SK-N-SH (cell line): ENCODE data around the gene SH3PXD2A. TPM values are rescaled to one million over a fixed set of nuclear protein-coding genes. Genes with fewer than 3 reads are reported as not detected.

ENCODE experiments used
- CTCF ChIA-PET: fragments of 300-600, 350-600 bp; formaldehyde crosslinking; extraction: SDS; loops from one replicate; lab custom pipeline; 2021; lab: Yijun Ruan, JAX
- POLR2A ChIA-PET: fragments of 350-600 bp; sonication (Branson Sonifier 250); formaldehyde crosslinking; extraction: SDS; loops from one replicate; lab custom pipeline; 2020; ENCODE audit warnings: antibody characterized with exemption, inconsistent platforms; lab: Yijun Ruan, JAX
- DNase-seq: peaks from one replicate; pipeline ENCODE4 v3.0.0; 2012
- H2AFZ ChIP-seq: fragments of 200-600 bp; sonication (generic); 2 replicates; pipeline ENCODE4 v1.8.1; 2016; ENCODE audit warnings: antibody characterized with exemption, mild to moderate bottlenecking, low read depth
- H3F3A ChIP-seq: fragments of 200-600 bp; sonication (generic); replicated peaks from 2 replicates; pipeline ENCODE3; 2016; ENCODE audit warnings: antibody characterized with exemption, mild to moderate bottlenecking; ENCODE audit not compliant: insufficient read depth
- H3K27ac ChIP-seq, 2 experiments: fragments of 200-500 bp in 1 of 2; fragments of 200-600 bp in 1 of 2; sonication (Bioruptor generic) in 1 of 2; sonication (generic), shearing (Covaris generic) in 1 of 2; 2 replicates each; pipeline versions ENCODE4 v1.5.1 to v1.6.1; 2014 to 2016; ENCODE audit warnings: low read depth in 2 of 2, inconsistent platforms in 1 of 2, low read length in 1 of 2, mild to moderate bottlenecking in 1 of 2, mixed read lengths in 1 of 2
- H3K27me3 ChIP-seq: fragments of 200-600 bp; sonication (generic), shearing (Covaris generic); 2 replicates; pipeline ENCODE4 v1.6.1; 2016; ENCODE audit warnings: mixed run types; ENCODE audit not compliant: insufficient read depth
- H3K36me3 ChIP-seq, 2 experiments: fragments of 200-500 bp in 1 of 2; fragments of 200-600 bp in 1 of 2; sonication (Bioruptor generic) in 1 of 2; sonication (generic) in 1 of 2; replicated peaks in 1 of 2; 2 replicates each; pipeline versions ENCODE3 to v1.5.1; 2014 to 2016; ENCODE audit warnings: low read length in 1 of 2, mild to moderate bottlenecking in 1 of 2; ENCODE audit not compliant: insufficient read depth in 2 of 2, control insufficient read depth in 1 of 2
- H3K4me1 ChIP-seq, 2 experiments: fragments of 200-500 bp in 1 of 2; fragments of 200-600 bp in 1 of 2; sonication (Bioruptor generic) in 1 of 2; sonication (generic), shearing (Covaris generic) in 1 of 2; 2 replicates each; pipeline versions ENCODE4 v1.5.1 to v1.6.1; 2014 to 2016; ENCODE audit warnings: low read depth in 1 of 2, low read length in 1 of 2, mixed run types in 1 of 2; ENCODE audit not compliant: insufficient read depth in 2 of 2, control insufficient read depth in 1 of 2
- H3K4me2 ChIP-seq: fragments of 200-600 bp; sonication (generic), shearing (Covaris generic); 2 replicates; pipeline ENCODE4 v1.6.1; 2017; ENCODE audit warnings: mixed run types
- H3K4me3 ChIP-seq, 2 experiments: fragments of 200-500 bp in 1 of 2; fragments of 200-600 bp in 1 of 2; sonication (Bioruptor generic) in 1 of 2; sonication (generic), shearing (Covaris generic) in 1 of 2; 2 replicates each; pipeline versions ENCODE4 v1.5.1 to v1.8.1; 2014 to 2016; ENCODE audit warnings: low read depth in 2 of 2, inconsistent platforms in 1 of 2, low read length in 1 of 2, mild to moderate bottlenecking in 1 of 2, mixed read lengths in 1 of 2, moderate library complexity in 1 of 2
- H3K79me2 ChIP-seq: fragments of 200-600 bp; sonication (generic); 2 replicates; pipeline ENCODE4 v1.8.1; 2017; ENCODE audit warnings: mild to moderate bottlenecking; ENCODE audit not compliant: insufficient read depth
- H3K9ac ChIP-seq: fragments of 200-600 bp; sonication (generic); 2 replicates; pipeline ENCODE4 v1.6.1; 2017; ENCODE audit warnings: mixed run types
- H3K9me2 ChIP-seq: fragments of 200-600 bp; sonication (generic); 2 replicates; pipeline ENCODE4 v1.6.1; 2017; ENCODE audit warnings: mixed run types
- H3K9me3 ChIP-seq: fragments of 200-600 bp; sonication (generic); 2 replicates; pipeline ENCODE4 v1.6.1; 2017; ENCODE audit warnings: mixed run types, mild to moderate bottlenecking, moderate library complexity
- H4K20me1 ChIP-seq: fragments of 200-600 bp; sonication (generic); 2 replicates; pipeline ENCODE4 v1.6.1; 2017; ENCODE audit warnings: mild to moderate bottlenecking, mixed run types; ENCODE audit not compliant: insufficient read depth
- ELF1 ChIP-seq: IDR thresholded peaks from 2 replicates; pipeline ENCODE4 v1.4.0; 2012
- EP300 ChIP-seq, 2 experiments: IDR thresholded peaks; 2 replicates each; pipeline versions ENCODE4 v1.4.0 to v1.6.1; 2012; ENCODE audit warnings: borderline replicate concordance in 1 of 2, low read depth in 1 of 2, low read length in 1 of 2
- EZH2phosphoT487 ChIP-seq: fragments of 200-600 bp; sonication (generic); IDR thresholded peaks from 2 replicates; pipeline ENCODE4 v1.6.1; 2017; ENCODE audit warnings: low read depth, mixed run types, mild to moderate bottlenecking, antibody characterized with exemption, moderate library complexity, borderline replicate concordance
- FOXJ3 ChIP-seq: sonication (generic); formaldehyde crosslinking; IDR thresholded peaks from 2 replicates; pipeline ENCODE4 v1.5.1; 2020; ENCODE audit warnings: mild to moderate bottlenecking, missing genetic modification reagents
- FOXM1 ChIP-seq: IDR thresholded peaks from 2 replicates; pipeline ENCODE4 v1.4.0; 2012; ENCODE audit warnings: low read depth, mild to moderate bottlenecking
- GATA2 ChIP-seq: sonication (generic); formaldehyde crosslinking; IDR thresholded peaks from 2 replicates; pipeline ENCODE4 v1.5.0; 2020; ENCODE audit warnings: mild to moderate bottlenecking, missing genetic modification reagents
- MEF2A ChIP-seq: IDR thresholded peaks from 2 replicates; pipeline ENCODE4 v1.4.0; 2012; ENCODE audit warnings: low read depth, borderline replicate concordance
- MXI1 ChIP-seq: IDR thresholded peaks from 2 replicates; pipeline ENCODE4 v1.6.1; 2012; ENCODE audit warnings: mild to moderate bottlenecking, low read depth, low read length, improper control_type of control experiment
- NFIC ChIP-seq: IDR thresholded peaks from 2 replicates; pipeline ENCODE4 v1.4.0; 2012; ENCODE audit warnings: borderline replicate concordance
- NRF1 ChIP-seq: IDR thresholded peaks from 2 replicates; pipeline ENCODE4 v1.6.1; 2012; ENCODE audit warnings: low read depth, mild to moderate bottlenecking, low read length
- POLR2AphosphoS5 ChIP-seq: IDR thresholded peaks from 2 replicates; pipeline ENCODE4 v1.6.1; 2012; ENCODE audit warnings: low read depth, low read length
- RCOR1 ChIP-seq: fragments of 150-350 bp; IDR thresholded peaks from 2 replicates; pipeline ENCODE4 v1.6.1; 2017; ENCODE audit warnings: antibody characterized with exemption, low read length
- REST ChIP-seq: IDR thresholded peaks from 2 replicates; pipeline ENCODE4 v1.6.1; 2012; ENCODE audit warnings: mild to moderate bottlenecking, low read depth, low read length, moderate library complexity
- SIN3A ChIP-seq: IDR thresholded peaks from 2 replicates; pipeline ENCODE4 v1.6.1; 2012; ENCODE audit warnings: low read depth, mild to moderate bottlenecking, low read length, moderate library complexity, borderline replicate concordance
- TCF12 ChIP-seq: IDR thresholded peaks from 2 replicates; pipeline ENCODE4 v1.4.0; 2012
- YY1 ChIP-seq: IDR thresholded peaks from 2 replicates; pipeline ENCODE4 v1.4.0; 2012; ENCODE audit warnings: low read depth, mild to moderate bottlenecking
- ZBTB33 ChIP-seq: IDR thresholded peaks from 2 replicates; pipeline ENCODE4 v1.4.0; 2012; ENCODE audit warnings: low read depth, borderline replicate concordance
- WGBS: methylation state at CpG from one replicate; pipeline ENCODE4 v1.1.6; 2017; ENCODE audit warnings: low lambda C conversion rate; 5-methylcytosine and 5-hydroxymethylcytosine counted together
- polyA plus RNA-seq, 3 experiments: library from polyadenylated mRNA; depleted of rRNA; stranded (reverse); fragments of >200 nt; gene quantifications; 2 replicates each; pipeline ENCODE4 v1.2.3, GENCODE V29; 2012
- TF ChIP-seq, protein P1 (sequence below): fragments of 150-350 bp; IDR thresholded peaks from 2 replicates; pipeline ENCODE4 v1.6.1; 2016; ENCODE audit warnings: mild to moderate bottlenecking, low read depth, low read length

SH3PXD2A gene
- polyA plus RNA-seq, 1 of the 3 experiments (the other 2 are of a cell fraction) = 2.5 TPM

GRCh38 chr10:103768345-103768744, 87.0 kb downstream of the SH3PXD2A start:
- Histone ChIP-seq H3K79me2 (no peaks in the 10 kb centered on the region), H3K9me2 (no peaks in the 10 kb centered on the region), H3K36me3 (no peaks in the 10 kb centered on the region), H3K4me3 (no peak overlapping the region), H3K27me3 (no peaks in the 10 kb centered on the region), H4K20me1 (no peaks in the 10 kb centered on the region), H3F3A (peaks cover 14% of the 10 kb centered on the region), H3K27ac (no peak overlapping the region), H2AFZ (no peak overlapping the region), H3K9me3 (no peaks in the 10 kb centered on the region), H3K4me1 (peaks cover 37 to 52% of the 10 kb centered on the region in 2 experiments; a peak in 3 of 4 replicates), H3K9ac (no peak overlapping the region)
- WGBS = 93% methylated on average over 11 of the region's 11 CpGs
- ChIA-PET POLR2A (no interaction called here), CTCF (interaction anchor here (0.6 to 1.0 kb wide), 4 partner anchors 16 to 82 kb away, joined by 3 to 5 read pairs (median 3); no protein-coding TSS in a partner anchor)
- no peak for DNase-seq
- TF ChIP-seq NRF1 (no peak), POLR2AphosphoS5 (no peak), EZH2phosphoT487 (no peak), FOXM1 (no peak), GATA2 (CRISPR knock-in tag) (no peak), TCF12 (no peak), RCOR1 (no peak), ZBTB33 (no peak), SIN3A (no peak), MEF2A (no peak), MXI1 (no peak), EP300 (IDR thresholded peaks at IDR 0.05; ENCODE audit: borderline replicate concordance in 1 of 2, low read depth in 1 of 2, low read length in 1 of 2) (no peak), FOXJ3 (CRISPR knock-in tag) (no peak), ELF1 (no peak), NFIC (no peak), YY1 (no peak)
- TF ChIP-seq, protein P1, sequence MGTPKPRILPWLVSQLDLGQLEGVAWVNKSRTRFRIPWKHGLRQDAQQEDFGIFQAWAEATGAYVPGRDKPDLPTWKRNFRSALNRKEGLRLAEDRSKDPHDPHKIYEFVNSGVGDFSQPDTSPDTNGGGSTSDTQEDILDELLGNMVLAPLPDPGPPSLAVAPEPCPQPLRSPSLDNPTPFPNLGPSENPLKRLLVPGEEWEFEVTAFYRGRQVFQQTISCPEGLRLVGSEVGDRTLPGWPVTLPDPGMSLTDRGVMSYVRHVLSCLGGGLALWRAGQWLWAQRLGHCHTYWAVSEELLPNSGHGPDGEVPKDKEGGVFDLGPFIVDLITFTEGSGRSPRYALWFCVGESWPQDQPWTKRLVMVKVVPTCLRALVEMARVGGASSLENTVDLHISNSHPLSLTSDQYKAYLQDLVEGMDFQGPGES = no peak
- TF ChIP-seq, all 33 proteins: peak for 0
- H3K4me2 ChIP-seq = no peak overlapping the region

- no peak overlapping the region for H3K27ac ChIP-seq
- POLR2A ChIA-PET = no interaction called here
- no peak overlapping the region for H3K9ac ChIP-seq
- no peaks in the 10 kb centered on the region for H3K27me3 ChIP-seq
- no peak overlapping the region for H2AFZ ChIP-seq
- no peaks in the 10 kb centered on the region for H3K9me2 ChIP-seq
- H4K20me1 ChIP-seq = no peaks in the 10 kb centered on the region
- 100% methylated on average over 1 of the region's 1 CpG for WGBS
- peaks cover 4% of the 10 kb centered on the region; the same call in 1 of the 2 replicates for H3K79me2 ChIP-seq
- peaks cover 39 to 52% of the 10 kb centered on the region in 2 experiments; a peak in 3 of 4 replicates for H3K4me1 ChIP-seq
- peaks cover 13% of the 10 kb centered on the region for H3F3A ChIP-seq
- no peak for TF ChIP-seq REST
- H3K36me3 ChIP-seq = no peaks in the 10 kb centered on the region
- CTCF ChIA-PET = interaction anchor here (0.8 to 5.3 kb wide), 3 partner anchors 14 to 87 kb away, joined by 3 to 40 read pairs (median 3); partner anchors contain the start of gene SH3PXD2A
- no peak overlapping the region for H3K4me3 ChIP-seq
- DNase-seq = no peak
- H3K4me2 ChIP-seq = no peak overlapping the region
- H3K9me3 ChIP-seq = no peaks in the 10 kb centered on the region
Observed at GRCh38 chr10:103767756-103768155, 87.6 kb downstream of the SH3PXD2A start.
